NAMALWA (cell line): Measurements from ENCODE around the gene UTRN.

Experiments used
- DNase-seq: peaks from one replicate; pipeline ENCODE4 v3.0.0-alpha.2; 2015; ENCODE audit warnings: low spot score

UTRN gene

GRCh38 chr6:144283646-144284477 is 1.3 kb upstream of the UTRN start:
- DNase-seq = peak; percentile 11

DNA sequence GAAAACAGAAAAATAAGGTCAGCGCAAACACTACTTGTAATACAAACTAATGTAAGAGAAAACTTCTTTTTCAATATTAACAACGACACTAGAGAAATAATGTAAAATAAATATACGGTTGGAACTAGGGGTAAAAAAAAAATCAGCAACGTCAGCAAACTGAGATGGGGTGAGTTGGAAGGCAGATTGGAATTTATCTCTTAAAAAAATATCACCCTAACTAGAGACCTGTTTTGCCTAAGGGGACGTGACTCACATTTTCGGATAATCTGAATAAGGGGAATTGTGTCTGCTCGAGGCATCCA is 705 bp upstream of the UTRN start:
- no peak for DNase-seq

- no peak for DNase-seq
These were observed 338 bp downstream of the UTRN start for GRCh38 chr6:144285548-144285797.

GRCh38 chr6:144285798-144286502 is 815 bp downstream of the UTRN start:
- no peak for DNase-seq

GRCh38 chr6:144286503-144287393 is 1.6 kb downstream of the UTRN start:
- no peak for DNase-seq

GRCh38 chr6:144289006-144289405 is 3.9 kb downstream of the UTRN start:
- DNase-seq = no peak

- no peak for DNase-seq
These were observed 7.2 kb downstream of the UTRN start for GRCh38 chr6:144292372-144292771.

GRCh38 chr6:144294016-144294415 is 8.9 kb downstream of the UTRN start:
- no peak for DNase-seq

DNA sequence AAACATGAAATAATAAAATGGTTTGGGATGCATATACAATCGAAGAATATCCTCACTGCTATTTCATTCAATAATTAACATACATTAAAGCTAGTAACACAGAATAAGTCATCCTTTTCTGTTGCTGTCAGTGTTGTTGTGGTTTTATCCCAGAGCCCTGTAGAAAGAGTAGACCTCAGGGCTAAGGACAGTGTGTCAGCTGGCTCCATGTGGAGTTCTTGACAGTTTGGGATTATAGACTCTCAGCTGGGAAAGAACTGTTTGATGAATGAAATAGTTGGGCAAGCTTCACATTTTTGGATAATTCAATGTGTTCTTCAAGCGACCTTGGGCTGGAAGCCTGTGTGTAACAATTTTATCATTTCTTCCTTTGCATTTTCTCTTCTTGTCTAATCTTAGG is 10.1 kb downstream of the UTRN start:
- no peak for DNase-seq

DNA sequence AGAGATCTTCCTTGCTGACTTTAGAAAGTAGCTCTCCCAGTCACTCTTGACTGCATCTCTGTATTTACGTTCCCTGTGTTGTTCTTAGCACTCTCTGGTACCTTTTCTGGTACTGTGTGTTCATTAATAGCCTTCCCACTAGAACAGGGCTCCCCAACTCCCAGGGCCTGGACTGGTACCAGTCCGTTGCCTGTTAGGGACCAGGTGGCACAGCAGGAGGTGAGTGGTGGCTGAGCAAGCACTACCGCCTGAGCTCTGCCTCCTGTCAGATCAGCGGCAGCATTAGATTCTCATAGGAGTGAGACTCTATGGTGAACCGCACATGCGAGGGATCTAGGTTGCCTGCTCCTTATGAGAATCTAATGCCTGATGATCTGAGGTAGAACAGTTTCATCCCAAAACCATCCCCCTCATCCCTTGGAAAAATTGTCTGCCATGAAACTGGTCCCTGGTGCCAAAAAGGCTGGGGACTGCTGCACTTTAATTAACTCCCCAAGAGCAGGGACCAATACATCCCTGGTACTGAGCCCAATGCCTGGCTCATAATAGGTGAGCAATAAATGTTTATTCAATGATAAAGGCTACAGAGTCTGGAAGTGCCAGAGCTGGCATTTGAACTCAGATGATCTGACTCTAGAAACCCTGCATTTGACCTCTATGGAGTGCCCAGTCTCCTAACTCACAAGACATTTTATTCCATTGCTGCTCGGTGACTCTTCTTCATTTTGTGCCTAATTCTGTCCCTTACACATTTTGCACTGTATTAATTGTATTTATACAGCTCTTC is 11.0 kb downstream of the UTRN start:
- no peak for DNase-seq

DNA sequence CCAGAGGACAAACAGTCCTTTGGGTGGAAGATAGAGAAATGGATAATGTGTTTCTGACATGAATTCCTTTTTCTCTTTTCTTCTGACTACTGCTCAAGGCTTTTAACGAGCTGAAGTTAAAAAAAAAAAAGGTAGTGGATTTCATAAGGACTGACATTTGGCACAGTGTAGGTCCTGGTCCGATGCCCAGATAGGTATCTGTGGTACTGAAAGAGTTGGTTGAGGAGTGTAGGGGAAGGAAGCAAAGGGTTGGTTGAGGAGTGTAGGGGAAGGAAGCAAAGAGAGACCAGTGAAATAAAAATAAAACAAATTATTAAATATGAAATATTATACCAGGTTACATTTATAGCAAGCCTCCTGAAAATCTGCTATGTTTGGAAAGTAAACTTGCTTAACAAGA is 11.8 kb downstream of the UTRN start:
- no peak for DNase-seq

GRCh38 chr6:144297511-144298100 is 12.5 kb downstream of the UTRN start:
- no peak for DNase-seq

- no peak for DNase-seq
These were observed 13.1 kb downstream of the UTRN start for GRCh38 chr6:144298194-144298593.

DNA sequence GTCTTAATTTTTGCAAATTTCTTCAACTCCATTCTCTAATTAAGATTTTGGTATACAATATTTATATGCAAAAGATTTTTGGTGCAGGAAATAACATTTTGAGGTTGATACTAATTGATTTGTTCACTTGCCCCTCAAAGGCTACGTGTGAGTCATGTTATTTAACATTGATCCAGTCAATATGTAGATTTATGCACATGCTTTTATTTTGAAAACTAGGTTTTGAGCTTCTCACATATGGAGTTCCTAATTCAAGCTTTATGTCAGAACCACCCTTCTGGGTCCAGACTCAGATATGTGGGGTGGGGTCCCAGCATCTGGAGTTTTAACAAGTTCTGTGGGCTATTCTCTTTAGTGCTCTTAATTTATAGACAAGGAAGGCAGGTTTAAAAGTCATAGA is 13.8 kb downstream of the UTRN start:
- no peak for DNase-seq

GRCh38 chr6:144302701-144303372 is 17.7 kb downstream of the UTRN start:
- no peak for DNase-seq

- DNase-seq = no peak
These were observed 19.2 kb downstream of the UTRN start for GRCh38 chr6:144304223-144304848.

GRCh38 chr6:144305567-144305966 is 20.4 kb downstream of the UTRN start:
- no peak for DNase-seq

DNA sequence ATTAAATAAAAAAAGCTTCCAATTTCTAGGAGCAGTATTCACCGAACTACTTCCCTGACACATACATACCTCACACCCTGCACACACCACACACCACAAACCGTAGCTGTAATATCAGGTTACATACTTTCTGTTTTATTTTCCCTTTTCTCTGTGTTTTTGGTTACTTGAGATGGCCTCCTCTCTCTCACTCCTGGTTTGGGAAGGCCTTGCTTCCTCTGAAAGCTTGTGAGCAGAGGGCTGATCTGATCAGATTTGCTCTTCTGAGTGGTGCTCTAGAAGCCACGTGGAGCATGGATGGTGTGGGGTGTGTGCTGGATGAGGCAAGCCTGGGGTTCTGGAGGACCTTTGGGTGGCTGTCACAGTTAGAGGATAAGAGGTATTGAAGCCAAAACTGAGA is 20.9 kb downstream of the UTRN start:
- DNase-seq = no peak

DNA sequence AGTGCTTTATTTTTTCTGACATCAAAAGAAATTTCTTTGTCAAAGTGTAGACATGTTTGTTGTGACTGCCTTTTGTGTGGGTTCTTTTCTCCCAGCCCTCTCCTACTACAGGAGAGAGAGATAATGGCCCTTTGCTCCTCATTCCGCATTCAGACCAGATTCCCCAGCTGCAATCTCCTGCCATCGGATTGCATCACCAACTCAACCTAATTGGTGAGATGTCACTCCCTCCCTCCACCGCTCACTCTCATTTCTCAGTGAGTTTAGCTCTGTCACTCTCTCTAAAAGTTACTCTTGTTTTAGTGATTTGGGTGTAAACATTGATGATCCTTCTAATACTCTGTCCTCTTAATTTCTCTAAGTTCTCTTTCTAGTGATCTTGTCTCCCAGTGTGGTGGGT is 22.7 kb downstream of the UTRN start:
- DNase-seq = no peak

GRCh38 chr6:144310765-144311164 is 25.6 kb downstream of the UTRN start:
- no peak for DNase-seq

DNA sequence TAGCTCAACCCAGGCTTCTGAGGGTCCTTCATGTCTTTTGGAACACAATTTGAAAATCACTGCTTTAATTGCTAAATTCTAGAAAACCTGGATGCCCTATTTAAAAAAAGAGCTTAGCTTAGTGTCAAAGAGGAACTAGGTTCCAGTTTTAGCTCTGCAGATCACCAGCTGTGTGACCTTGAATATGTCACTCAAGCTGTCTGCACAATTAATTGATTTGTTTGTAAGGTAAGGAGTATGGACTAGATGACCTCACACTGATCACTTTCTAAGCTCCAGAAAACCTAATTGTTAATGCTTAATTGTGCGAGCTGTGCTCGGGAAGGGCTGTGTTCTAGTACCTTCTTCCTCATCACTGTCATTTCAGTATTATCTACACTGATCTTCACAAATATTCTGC is 26.2 kb downstream of the UTRN start:
- DNase-seq = peak; percentile 11
